Activated CD8-positive, alpha-beta memory T cell treated with anti-CD3 and anti-CD28 coated beads for 24 hours (primary cell): ENCODE results near the gene FARS2.

ENCODE experiments used
- DNase-seq: peaks from one replicate; pipeline ENCODE4 v3.0.0-alpha.2; 2020

Gene FARS2

GRCh38 chr6:5383856-5384255 lies 122.5 kb downstream of the FARS2 start:
- DNase-seq = no peak

GRCh38 chr6:5384276-5384675 lies 123.0 kb downstream of the FARS2 start:
- no peak for DNase-seq

- no peak for DNase-seq
Measured at GRCh38 chr6:5388326-5388725, 127.0 kb downstream of the FARS2 start.

- DNase-seq = no peak
Measured at GRCh38 chr6:5389086-5389745, 127.9 kb downstream of the FARS2 start.

- DNase-seq = no peak
Measured at GRCh38 chr6:5390177-5390576, 128.9 kb downstream of the FARS2 start.

- no peak for DNase-seq
Measured at GRCh38 chr6:5394280-5394679, 133.0 kb downstream of the FARS2 start.

- no peak for DNase-seq
Measured at GRCh38 chr6:5395719-5396118, 134.4 kb downstream of the FARS2 start.

- no peak for DNase-seq
Measured at GRCh38 chr6:5398530-5398929, 137.2 kb downstream of the FARS2 start.

GRCh38 chr6:5399391-5399790 lies 138.1 kb downstream of the FARS2 start:
- DNase-seq = no peak

GRCh38 chr6:5401845-5402738 lies 140.8 kb downstream of the FARS2 start:
- no peak for DNase-seq

GRCh38 chr6:5403076-5403475 lies 141.8 kb downstream of the FARS2 start:
- no peak for DNase-seq

GRCh38 chr6:5403609-5404008 lies 142.3 kb downstream of the FARS2 start:
- no peak for DNase-seq

GRCh38 chr6:5405976-5406375 lies 144.7 kb downstream of the FARS2 start:
- no peak for DNase-seq

GRCh38 chr6:5411414-5411813 lies 150.1 kb downstream of the FARS2 start:
- DNase-seq = no peak

- no peak for DNase-seq
Measured at GRCh38 chr6:5412017-5412416, 150.7 kb downstream of the FARS2 start.

- DNase-seq = no peak
Measured at GRCh38 chr6:5412663-5413062, 151.3 kb downstream of the FARS2 start.

- DNase-seq = no peak
Measured at GRCh38 chr6:5416250-5416649, 154.9 kb downstream of the FARS2 start.

- no peak for DNase-seq
Measured at GRCh38 chr6:5422321-5422915, 161.1 kb downstream of the FARS2 start.

GRCh38 chr6:5423251-5423650 lies 161.9 kb downstream of the FARS2 start:
- no peak for DNase-seq

GRCh38 chr6:5424726-5425125 lies 163.4 kb downstream of the FARS2 start:
- no peak for DNase-seq

- DNase-seq = no peak
Measured at GRCh38 chr6:5425267-5425666, 164.0 kb downstream of the FARS2 start.

GRCh38 chr6:5425797-5426196 lies 164.5 kb downstream of the FARS2 start:
- DNase-seq = no peak

GRCh38 chr6:5427586-5427985 lies 166.3 kb downstream of the FARS2 start:
- no peak for DNase-seq

GRCh38 chr6:5433324-5433723 lies 172.0 kb downstream of the FARS2 start:
- no peak for DNase-seq
